SK-N-DZ (cell line): ENCODE data around the gene DCP1B. TPM values are rescaled to one million over a fixed set of nuclear protein-coding genes. Genes with fewer than 3 reads are reported as not detected.

Source experiments
- DNase-seq: peaks from one replicate; pipeline ENCODE4 v3.0.0-alpha.2; 2015; ENCODE audit warnings: low spot score
- polyA plus RNA-seq, 2 experiments: library from polyadenylated mRNA; depleted of rRNA; stranded (reverse); fragments of >200 nt; gene quantifications; 2 replicates each; pipeline ENCODE4 v1.2.3, GENCODE V29; 2014

The DCP1B gene
- 13.1 and 20.2 TPM in 2 replicates for polyA plus RNA-seq (2014; cell fraction: cytosol; rRNA removed)
- 17.4 and 23.0 TPM in 2 replicates for polyA plus RNA-seq (2014; cell fraction: nucleus; rRNA removed)

DNA sequence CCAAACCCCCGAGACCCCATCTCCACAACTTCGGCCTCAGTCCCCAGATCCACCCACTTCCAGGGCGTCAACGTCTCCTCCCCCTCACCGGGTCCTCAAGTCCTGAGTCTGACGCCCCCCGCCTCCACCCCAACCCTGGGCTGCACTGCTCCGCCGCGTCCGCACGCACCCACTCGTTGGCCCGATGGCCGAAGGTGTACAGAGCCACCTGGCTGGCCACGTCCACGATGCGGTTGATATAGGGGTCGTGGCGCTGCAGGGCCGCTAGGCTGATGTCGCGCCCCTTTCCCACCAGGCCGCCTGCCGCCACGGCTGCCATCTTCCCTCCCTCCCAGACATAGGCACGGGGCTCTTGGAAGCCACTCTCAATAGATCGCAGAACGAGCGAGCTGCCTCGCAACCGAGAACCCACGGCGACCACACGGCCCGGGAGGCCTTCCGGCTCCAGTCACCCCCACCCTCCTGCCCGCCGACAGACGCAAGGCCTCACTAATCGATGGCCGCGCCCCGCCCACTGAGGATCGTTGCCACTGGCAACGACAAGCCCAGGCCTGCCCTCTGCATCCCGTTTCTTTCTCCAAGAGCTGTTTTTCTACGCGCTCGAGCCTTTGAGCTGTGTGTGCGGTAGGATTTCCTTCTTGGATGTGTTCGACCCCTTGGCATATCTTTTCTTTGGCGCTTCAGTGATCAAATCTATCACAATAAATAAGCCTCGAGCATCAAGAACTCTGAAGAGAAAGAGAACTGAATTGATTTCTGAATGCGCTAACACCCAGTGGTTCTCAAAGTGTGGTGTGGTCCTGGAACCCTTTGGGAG is at the start of gene DCP1B:
TSS of gene DCP1B (minus strand) at position 345 of the 817 bp plus-strand sequence. CDS start at position 319, 26 bp downstream.
- DNase-seq, result peak; percentile 98

DNA sequence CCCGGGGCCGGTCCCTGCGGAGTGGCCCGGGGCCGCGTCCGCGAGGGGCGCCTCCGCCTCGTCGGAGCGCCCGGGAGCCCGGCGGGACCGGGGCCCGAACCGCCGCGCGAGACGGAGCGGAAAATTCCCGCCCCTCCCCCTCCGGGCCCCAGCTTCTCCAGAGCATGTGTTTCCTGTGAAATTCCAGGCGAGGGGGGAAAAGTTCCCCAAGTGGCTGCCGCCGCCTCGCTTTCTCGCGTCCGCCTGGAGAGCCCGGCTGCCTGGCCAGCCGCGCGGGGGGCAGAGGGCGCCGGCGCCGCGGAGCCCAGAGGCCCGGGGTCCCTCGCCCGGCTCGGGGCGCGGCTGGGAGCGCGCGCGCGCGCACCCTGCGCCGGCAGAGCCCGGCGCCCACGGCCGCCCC is 49.4 kb upstream of the DCP1B start:
- no peak for DNase-seq

DNA sequence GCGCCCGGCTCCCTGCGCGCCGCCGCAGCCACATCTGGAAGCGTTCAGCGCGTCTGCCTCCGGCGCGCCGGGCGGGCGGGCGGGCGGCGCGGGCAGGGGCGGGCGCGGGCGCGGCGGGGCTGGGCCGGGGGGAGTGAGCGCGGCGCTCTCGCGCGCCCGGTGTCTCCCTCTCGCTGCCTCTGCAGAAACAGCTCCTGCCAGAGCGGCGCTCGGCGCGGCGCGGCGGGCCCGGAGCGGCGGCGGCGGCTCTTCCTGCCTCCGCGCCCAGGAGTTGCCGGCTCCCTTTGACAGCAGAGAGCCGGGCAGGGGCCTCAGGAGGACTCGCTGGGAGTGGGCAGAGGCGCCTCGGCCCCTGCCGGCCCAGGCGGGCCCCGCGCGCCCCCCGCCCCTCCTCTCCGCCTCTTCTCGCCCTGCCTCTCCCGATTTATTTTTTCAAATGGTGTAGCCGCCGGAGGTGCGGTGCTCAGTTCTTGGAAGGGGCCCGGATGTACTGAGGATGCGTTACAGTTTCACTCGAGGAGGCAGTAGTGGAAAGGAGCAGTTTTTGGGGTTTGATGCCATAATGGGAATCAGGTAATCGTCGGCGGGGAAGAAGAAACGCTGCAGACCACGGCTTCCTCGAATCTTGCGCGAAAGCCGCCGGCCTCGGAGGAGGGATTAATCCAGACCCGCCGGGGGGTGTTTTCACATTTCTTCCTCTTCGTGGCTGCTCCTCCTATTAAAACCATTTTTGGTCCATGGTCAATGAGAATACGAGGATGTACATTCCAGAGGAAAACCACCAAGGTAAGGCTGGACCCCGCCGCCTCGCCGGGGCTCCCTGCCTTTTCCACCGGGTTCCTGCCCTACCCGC is 48.8 kb upstream of the DCP1B start, which contains the start of gene CACNA1C:
TSS of gene CACNA1C (plus strand) at position 162 of the 853 bp plus-strand sequence. CDS start at position 738, 576 bp downstream.
- peak; percentile 40 for DNase-seq

DNA sequence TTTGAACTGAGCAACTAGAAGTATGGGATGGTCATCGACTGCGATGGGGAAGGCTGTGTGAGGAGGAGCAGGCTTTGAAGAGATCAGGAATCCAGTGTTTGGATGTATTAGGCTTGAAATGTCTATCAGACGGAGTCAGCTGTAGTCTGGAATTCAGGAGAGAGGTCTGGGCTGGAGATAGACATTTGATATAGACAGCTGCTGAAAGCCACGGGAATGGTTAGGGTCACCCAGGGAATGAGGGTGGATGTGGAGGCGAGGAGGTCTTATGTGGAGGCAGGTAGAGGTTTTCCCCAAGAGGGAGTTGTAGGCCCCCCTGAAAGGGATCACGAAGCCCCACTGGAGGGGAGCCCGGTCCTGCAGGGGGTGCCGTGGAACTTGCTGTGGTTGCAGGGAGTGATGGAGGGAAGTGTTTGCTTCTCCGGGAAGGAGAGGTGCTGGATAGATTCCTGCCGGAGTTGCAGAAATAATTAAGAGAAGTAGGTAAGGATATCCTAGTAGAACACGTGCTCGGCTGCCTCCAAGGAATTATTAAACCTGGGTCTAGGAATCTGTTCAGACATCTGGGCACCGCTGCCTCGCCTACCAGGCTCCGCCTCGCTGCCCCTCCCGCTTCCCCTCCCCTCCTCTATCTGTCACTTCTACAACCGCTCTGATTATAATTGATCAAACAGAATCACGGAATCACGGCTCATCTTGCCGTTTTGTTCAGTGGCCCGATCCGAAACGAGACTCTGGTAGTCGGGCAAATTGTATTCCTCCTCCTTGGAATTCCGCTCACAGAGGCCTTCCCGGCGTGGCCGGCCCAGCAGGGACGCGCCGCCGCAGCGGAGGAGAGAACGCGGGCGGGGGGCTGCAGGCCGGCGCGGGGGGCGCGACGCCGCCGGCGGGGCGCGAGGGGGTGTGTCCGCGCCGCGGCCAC is 47.7 kb upstream of the DCP1B start:
- DNase-seq, result peak; percentile 21

DNA sequence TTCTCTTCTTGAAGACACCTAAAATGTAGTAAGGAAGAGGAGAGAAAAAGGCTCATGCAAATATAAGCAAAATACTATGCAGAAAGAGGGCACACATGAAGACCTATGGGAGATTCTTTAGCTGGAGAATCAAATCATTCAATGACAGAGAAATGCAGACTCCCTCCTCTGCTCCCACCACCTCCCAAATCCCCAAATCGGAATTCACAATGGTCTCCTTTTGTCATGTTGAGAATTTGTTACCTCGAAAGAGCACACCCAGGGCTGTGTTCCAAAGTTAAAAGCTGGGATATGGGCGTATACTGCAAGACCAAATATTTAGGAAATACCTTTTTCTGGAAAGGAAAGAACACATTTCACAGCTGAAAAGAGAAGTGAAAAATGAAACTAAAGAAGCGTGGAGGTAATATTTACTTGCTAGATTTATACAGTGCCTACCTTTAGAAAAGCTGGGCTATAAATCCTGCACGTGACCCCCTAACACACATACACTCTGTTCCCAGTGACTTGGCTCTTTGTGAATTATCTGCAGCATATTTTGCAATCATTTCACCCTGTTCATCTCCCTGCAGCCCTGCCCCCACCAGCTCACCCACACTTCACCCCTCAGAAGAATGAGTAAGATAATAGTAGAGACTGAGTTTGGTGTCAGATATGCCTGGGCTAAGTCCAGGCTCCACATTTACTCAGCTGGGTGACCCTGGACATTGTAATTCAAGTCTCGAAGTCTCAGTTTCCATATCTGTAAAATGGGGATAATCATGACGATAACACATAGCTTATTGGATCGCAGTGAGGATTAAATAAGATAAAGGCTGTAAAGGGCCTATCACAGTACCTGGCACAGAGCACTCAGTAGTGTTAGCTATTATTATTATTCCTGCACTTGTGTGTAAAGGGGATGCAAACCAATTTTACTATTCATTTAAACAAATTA is 45.6 kb upstream of the DCP1B start:
- DNase-seq, result no peak

DNA sequence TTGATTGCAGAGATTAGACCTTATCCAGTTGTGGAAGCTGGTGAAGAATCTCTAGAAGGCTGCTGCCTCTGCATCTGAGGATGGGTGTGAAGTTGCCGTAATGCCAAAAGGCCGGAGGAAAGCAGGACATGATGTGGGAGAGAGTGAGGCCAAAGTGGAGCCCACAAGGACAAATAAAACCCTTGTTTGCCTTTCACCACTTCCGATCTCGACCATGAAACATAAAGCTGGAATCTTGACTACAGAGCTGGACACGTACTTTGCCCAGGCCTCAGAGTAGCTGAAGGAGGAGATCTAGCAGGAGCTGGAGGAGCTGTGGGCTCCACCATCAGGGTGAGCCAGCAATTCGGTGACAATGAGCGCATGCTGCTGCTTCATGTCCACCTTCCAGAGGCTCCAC is 43.5 kb upstream of the DCP1B start:
- DNase-seq, result no peak

DNA sequence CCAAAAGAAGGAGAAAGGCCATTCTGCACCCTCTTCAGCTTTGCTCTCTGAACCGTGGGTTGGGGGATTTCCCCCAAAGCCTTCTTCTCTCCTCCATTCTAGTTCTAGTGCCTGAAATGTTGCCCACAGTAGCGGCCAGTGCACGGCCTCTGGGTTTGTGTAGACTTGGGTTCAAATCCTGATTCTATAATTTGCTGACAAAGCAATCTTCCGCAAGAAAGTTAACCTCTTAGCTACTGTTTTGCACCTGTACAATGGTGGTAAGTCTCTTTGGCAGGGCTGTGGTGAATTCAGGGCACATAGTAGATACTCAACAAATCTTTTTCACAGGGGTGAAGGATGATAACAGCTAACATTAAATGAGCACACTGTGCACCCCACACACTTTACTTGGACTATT is 42.7 kb upstream of the DCP1B start:
- DNase-seq, result no peak

DNA sequence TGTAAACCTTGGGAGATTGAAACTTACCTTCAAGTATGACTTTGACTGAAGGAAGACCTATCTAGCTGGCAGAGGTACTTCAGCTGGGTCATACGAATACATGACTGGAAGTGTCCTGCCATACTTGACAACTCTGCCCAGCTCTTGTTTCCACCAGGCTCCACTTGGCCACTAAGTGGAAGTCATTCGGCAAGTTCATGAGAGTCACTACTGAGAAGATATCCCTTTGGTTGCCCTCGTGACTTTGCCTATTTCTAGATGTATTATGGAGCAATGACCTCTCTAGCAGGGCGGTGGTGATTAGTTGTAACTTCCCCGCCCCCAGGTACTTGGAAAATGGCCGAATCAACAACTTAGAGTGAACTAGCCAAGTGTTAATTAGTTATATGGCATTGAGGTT is 39.9 kb upstream of the DCP1B start:
- no peak for DNase-seq

DNA sequence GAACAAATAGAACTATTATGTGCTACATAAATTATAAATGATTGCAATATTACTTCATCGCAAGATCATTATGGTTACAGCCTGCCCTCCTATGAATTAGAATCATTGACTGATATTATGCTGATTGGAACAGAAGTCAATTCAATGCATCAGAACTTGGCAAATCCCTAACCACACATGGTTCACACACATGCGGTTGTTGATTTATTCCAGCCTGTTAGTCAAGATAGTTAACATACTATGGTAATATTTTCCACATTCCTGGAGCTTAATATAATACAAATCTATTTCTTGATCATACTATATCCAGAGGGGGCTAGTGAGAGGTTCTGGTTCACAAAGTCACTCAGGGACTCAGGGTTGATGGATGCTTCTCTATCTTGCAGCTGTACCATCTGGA is 38.8 kb upstream of the DCP1B start:
- no peak for DNase-seq

DNA sequence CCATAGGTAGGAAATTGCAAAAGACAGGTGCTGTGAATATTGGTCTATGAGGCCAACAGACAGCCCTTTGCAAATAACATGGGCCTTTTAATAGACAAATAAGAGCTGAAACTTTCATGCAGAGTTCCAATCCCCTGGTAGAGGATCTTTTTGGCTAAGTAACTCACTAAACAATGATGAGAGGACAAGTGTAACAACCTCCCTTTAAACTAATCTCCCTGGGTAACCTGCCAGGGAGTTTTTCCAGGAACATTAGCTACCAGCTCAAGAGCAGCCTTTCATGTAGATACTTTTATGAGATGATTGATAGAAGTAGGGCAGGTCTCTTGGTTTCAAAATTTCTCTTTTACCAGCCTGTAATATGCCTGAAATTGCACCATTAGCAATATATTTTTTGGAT is 34.8 kb upstream of the DCP1B start:
- DNase-seq, result no peak

DNA sequence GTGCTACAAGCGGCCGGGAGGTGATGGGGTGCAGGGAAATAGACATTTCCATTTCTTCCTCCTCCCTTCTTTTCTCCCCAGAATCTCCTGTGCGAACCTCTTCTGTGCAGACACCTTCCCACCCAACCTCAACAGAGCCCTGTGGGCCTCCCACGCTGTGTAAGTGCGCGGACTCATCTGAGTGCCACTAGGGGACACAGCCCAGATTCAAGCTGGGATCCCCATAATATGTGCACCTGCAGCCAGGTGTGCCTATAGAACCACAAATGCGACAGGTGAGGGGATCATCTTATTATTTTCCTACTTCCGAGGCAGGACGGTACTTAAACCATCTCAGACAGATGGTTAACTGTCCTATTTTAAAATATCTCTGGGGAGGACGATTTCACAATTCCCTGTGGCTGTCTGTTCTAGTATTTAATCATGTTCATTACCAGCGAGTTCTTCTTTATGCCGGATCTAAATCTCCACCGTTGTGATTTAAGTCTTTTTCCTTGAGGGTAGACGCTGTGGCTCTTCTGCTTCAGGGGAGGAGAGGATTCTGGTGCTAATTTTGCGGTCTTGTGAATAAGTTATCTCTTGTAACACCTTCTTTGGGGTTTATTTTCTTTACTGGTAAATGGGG is 31.3 kb upstream of the DCP1B start:
- DNase-seq, result no peak

DNA sequence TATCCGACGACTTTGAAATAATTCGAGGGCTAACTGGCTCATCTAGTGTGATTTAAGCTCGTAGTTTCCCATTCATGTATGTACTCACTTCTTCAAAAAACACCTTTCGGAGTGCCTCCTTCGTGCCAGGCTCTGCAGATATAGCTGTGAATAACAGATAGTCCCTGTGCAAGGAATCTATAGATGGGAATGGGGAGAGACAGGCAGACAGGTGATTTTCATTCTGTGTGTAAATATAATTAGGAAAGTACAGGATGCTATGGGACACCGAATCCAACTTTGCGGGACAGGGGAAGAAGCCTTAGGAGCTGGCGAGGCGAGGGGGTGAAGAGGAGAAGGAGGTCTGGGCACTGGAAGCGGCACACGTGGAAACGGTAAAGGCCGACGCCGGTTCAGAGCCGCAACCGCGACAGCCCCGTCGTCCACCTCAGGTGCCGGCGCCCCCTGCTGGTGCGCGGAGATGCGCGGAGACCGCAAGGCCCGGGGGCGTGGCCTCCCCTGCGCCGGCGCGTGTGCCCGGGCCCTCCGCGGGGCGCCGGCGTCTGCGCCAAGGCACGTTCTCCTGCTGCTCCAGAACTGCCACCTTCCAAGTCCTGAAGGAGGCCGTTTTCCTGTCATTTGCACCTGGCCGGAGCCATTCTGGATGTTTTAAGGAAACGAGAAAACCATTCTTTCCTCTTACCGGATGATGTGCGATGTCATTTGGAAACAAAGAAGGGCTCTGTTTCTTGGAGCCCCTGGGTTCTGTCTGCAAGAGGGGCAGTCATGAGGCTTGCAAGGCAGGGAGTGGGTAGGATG is 30.6 kb upstream of the DCP1B start:
- DNase-seq, result peak; percentile 80

DNA sequence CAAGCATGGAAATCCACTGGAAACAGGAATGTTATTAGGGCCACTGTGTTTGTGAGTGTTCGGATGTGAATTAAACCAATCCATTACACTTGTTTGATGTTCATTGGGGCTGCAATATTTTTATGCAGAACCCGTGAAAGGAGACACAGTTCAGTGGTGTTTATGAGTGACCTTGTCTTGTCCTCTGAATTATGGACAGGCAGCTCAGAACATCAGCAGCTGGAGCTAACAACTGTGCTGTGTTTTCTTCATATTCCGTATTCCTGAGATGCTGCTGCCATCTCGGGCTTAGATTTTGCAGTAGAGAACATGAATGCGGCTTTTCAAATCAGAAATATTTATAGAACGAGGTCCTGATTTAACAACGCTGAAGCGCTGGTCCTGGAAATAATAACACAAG is 28.2 kb upstream of the DCP1B start:
- no peak for DNase-seq

DNA sequence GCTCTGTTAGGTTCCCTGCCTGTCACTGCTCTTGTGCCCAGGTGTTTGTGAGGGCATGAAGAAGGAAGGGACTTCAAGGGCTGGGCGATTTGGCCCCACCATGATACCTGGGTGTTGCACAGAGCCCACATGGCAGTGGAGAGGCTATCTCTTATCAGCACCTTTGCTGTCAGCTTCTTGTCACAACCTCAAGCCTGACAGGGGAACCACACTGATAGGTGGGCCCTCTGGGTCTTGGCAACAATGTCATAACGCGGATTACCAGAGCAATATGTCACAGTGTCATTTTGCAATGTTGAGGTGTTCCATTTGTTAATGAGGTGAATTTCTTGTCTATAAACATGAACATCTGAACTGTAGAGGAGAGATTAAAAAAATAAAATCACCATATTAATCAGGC is 25.6 kb upstream of the DCP1B start:
- no peak for DNase-seq

DNA sequence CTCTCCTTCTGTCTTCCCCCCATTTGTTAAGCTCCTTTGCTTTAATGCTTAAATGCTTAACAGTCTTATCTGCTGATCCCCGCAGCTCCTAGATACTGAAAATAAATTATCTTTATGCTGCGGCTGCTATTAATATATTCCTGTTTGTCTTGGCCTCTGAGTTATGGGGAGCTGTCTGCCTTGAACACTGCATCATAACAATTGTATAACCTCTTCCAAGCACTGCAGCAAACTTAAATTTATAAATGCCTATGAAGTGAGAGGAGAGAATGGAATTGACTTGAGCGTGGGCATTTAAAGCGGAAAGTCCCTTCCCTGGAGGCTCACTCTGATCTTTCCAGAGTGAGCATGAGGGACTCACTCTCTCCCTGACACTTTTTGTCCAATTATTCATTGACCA is 23.1 kb upstream of the DCP1B start:
- DNase-seq, result no peak

DNA sequence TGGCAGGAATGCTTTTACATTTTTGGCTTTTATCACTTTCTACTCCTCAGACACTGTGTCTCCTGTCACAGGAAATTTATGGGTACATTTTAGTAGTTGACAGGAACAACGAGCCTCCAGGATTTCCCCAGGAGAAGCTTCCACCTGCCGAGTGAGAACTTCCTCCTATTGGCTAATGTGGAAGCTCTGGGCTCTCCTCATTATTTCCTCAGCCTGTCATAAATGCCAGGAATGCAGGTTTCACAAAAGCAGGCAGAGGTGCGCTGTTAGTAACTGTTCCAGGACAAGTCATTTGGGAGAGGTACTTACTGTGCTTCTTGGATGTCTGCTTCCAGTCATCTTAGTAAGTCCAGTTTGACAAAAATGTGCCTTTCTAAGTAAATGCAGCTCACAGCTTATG is 19.1 kb upstream of the DCP1B start:
- DNase-seq, result no peak

DNA sequence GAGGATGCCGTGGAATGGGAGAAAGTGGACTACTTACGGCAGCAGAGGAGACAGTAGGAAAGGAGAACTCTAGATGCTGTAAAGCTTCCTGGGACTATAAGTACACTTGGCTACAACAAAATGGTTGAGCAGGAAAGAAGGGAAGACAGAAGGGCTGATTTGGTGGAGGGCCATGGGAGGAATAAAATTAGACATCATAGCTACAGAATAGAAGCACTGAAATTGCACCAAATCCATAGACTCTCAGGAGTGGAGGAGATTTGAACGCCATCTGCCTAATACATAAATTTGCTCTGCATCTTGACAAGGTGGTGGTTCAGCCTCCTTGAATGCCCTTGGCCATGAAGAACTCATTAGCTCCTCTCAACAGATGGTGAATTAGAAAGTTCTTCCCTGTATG is 16.3 kb upstream of the DCP1B start:
- DNase-seq, result no peak

DNA sequence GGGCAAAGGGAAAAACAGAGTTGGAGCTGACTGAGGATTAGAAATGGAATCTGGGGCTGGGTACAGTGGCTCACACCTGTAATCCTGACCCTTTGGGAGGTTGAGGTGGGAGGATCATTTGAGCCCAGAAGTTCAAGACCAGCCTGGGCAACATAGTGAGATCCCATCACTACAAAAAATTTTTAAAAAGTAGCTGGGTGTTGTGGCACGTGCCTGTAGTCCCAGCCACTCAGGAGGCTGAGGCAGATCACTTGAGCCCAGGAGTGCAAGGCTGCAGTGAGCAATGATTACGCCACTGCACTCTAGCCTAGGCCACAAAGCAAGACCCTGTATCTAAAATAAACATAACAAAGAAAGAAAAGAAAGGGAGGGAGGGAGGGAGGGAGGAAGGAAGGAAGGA is 14.9 kb upstream of the DCP1B start:
- DNase-seq, result no peak

DNA sequence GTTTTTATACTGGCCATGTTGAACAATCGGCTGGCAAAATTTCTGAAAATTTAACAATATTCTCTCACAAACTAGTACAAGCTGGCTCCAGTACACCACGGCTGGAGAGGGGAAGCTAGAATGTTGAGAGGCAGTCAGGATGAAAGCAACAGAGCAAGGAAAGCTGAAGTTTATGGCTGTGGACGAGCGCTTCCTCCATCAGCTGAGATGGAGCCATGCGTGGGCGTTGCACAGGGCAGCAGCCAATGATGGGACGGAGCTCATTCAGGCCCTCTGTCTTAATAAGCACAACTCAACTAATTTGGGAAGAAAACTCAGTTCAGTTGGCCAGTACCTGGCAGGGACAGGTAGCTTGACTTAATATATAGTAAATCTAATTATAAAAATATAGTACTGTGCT is 14.1 kb upstream of the DCP1B start:
- DNase-seq, result no peak
